ENCODE results near the gene OSBPL9.
"Not testable (repeated sequence)": the region's sequence is repeated elsewhere in the genome, so short reads cannot be mapped to it uniquely, and the experiment has no call there.

The OSBPL9 gene

DNA sequence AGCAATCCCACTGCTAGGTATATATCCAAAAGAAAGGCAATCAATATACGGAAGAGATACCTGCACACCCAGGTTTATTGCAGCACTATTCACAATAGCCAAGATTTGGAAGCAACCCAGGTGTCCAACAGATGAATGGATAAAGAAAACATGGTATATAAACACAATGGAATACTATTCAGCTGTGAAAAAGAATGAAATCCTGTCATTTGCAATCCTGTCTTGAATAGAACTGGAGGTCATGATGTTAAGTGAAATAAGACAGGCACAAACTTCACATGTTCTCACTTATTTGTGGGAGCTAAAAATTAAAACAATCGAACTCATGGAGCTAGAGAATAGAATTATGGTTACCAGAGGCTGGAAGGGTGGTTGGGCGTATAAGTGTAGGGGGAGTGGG is 101.0 kb downstream of the OSBPL9 start:
- no peak for DNase-seq

DNA sequence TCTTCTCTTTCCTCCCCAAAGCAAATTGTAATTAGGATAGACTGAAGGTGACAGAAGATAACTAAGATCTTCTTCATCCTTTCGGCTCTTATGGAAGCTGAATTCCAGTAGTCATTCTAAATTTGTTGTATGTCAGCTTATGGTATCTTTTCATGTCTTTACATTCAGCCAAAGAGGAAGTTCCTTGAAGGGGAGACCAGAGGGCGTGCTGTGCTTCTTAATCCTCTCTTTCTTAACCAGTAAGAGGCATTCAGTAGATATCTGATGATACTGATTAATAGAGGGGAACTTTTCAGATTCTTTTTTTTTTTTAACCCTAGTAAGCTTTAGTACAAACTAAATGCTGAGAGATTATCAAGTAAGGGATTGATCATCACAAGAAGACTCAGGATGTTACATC is 102.3 kb downstream of the OSBPL9 start:
- DNase-seq: no peak

DNA sequence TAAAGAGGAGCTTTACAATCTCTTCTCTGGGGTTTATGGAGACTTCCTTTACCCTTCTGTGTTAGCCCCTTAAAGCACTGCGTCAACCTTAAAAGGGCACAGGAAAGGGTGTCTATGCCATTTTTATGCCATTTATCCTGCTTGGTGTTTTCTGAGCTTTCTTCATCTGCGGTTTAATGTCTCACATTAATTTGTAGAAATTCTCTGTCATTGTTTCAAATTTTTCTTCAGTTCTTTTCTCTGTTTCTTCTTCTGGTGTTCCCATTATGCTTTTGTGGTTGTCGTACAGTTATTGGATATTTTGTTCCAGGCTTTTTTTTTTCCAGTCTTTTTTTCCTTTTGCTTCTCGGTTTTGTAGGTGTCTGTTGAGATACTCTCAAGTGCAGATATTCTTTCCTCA is 107.9 kb downstream of the OSBPL9 start:
- DNase-seq: no peak

DNA sequence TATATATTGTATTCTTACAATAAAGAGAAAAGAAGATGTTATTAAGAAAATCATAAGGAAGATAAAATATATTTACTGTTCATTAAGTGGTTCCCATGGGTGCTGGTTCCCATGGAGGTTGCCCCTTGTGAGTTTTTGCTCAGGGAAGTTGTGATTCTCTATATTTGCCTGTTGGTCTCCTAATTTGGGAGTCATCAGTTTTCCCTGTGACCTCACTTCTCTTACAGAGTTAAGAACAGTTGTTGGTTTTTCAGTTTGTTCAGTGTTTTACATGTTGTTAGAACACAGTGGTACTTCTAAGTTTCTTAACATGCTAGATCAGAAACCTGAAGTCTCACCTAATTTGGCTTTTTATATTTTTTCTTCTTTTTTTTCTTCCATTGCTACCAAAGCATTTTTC is 109.2 kb downstream of the OSBPL9 start:
- DNase-seq: no peak

DNA sequence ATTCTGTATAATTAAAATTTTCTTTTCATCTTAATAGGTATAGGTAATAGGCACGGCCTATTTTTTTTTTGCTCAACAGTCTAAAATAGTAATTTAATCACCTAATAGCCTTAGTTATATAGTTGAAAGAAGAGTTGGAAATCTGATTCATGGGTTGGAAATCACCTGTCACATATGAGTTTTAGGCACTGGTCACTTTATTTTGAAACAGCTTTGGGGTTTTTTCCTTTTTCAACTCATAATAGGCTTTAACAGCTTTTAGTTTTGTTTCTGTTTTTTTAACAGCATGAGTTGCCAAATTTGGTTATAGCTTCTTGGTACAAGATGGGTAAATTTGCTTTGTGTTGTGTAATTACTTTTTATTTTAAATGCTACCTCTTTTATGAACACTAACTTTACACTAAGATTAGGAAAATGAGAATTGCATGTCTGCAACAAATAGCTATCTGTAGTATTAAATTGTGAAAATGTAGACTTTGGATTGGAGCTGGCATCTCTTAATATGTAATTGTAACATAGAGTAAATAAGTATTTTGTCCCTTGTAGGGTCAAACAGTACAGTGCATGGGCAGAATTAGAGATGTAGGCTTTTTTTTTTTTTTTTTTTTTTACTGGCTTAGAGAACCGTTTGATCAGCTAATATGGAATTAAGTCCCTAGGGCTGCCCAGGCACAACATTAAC is 109.8 kb downstream of the OSBPL9 start:
- no peak for DNase-seq

DNA sequence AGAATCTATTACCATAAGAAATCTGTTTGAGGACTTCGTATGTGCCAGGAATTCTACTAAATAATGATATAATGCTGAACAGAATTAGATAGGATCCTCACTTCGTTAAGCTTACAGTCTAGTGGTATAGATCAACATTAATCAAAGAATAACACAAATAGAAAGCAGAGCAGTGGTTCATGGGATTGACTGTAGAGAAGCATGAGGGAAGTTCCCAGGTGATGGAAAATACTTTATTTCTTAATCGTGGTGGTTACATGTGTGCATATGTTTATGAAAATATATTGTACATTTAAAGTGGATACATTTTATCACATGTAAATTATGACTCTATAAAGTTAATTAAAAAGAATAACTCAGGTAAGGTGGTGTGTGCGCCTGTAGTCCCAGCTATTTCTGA is 110.5 kb downstream of the OSBPL9 start:
- no peak for DNase-seq

DNA sequence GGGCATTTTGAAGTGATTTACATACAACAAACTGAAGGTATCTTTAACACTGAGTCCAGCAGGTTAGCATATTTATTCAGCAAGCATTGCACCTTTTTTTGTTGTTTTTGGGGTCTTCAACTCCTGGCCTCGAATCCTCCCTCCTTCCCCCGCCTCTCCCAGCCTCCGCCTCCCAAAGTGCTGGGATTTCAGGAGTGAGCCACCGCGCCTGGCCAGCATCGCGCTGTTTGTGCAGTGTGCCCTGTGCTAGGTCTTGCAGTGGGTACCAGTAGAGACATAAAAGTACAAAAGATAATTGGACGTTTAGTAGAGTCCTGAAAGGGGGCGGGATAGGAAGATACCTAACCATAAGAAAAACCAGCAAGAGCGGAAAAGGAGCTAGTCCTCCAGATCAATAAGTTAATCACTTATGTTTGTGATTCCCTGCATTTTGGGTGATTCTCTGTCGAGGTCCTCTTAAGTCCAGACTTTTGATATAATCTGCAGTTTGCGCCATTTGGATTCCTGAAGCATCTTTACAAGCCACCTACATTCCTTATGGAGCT is 111.8 kb downstream of the OSBPL9 start:
- no peak for DNase-seq

DNA sequence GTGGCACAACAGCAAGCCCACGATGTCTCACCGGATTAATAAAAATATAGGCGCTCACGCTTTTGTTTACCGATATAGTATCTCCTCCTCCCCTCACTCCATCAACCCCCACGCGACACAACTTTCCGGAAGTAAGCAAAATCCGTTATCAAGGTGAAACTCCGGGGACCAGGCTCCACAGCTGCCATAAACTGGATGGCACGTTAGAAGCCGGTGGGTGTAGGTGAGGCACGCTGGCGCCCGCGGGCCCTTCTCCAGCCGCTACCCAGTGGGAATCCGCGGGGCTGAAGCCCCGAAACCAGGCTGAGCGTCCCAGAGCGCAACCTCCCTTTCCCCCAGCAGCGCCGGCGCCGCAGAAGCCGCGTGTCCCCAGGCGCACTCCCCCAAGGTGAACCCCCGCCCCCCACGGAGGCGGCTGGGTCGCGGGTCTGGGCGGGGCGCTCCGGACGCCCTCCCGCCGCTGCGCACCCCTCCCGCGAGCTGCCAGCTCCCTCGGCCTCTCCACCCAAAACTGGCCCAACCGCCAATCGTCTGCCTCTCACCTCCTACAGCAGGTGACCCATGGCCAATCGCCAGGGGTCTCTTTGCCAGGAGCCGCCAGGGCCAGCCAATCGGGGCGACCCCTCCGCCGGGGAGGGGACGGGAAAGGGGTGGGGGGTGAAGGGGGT is 112.4 kb downstream of the OSBPL9 start:
- peak; percentile 90 for DNase-seq

DNA sequence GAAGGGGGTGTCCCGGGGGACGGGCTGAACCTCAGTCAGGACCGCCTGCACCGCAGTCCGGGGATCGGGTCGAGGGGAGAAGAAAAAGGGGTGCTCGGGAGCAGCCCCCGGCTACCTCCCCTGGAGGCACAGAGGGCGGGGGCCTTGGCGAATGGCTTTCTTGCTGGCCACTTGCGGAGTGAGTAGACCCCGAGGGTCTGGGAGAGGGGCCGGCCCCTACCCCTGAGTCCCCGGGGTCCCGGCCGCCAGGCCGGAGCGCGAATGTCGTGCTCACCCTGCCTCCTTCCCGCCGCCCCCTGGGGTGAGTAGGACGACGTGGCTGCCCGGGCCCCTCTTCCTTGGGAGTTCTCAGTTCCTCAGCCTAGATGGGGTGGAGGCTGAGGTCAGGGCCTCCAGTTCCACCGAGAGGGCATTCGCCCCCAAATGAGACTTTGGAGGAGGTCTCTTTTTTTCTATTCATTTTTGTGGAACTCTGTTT is 113.0 kb downstream of the OSBPL9 start:
- DNase-seq: peak; percentile 3

DNA sequence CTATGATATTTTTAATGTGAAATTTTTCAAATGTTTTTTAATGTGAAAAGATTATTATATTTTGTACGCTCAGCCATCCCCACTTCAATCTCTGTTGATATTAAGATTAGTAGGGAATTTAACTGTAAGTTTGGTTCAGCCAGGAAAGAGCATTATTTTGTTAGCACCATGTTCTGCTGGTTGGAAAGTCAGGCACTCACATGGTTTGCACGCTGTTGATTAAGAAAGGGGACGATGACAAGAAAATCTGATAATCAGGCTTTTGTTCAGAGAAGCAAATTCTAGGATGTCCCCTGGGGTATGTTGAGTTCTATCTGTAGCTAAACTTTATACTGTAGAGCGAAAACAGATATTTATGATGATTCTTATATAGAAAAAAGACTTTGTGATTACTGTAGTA is 115.1 kb downstream of the OSBPL9 start:
- DNase-seq: no peak

DNA sequence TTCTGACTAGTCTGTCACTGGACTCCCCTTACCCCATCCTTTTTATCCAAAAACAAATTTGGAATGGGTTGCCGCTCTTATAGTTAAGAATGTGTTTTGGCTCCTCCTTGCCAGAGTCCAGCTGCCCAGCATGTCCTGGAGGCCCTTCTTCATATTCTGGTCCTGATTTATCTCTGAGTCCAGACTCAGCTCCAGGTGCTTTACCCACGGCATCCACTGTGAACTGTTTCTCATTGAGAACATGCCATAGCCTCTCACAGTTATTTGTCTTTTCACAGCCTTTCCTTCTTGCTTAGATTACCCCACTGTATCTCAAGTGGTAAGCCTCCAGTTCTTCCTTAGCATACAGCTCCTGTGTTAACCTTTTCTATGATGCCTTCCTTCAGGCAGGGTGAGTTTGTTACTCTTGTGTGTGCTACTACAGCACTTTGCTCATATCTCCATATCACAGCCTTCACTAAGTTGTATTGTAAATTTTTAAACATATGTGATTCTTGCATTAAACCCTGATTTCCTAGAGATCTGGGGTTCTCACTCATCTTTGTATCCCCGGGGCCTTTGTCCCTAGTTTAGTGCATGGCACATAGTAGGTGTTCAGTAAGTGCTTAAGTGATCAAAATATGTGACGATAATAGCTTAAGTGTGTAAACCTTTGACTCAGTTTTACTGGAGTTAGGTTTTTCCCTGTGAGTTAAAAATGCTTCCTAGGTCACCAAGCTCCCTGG is 116.0 kb downstream of the OSBPL9 start:
- DNase-seq: no peak

DNA sequence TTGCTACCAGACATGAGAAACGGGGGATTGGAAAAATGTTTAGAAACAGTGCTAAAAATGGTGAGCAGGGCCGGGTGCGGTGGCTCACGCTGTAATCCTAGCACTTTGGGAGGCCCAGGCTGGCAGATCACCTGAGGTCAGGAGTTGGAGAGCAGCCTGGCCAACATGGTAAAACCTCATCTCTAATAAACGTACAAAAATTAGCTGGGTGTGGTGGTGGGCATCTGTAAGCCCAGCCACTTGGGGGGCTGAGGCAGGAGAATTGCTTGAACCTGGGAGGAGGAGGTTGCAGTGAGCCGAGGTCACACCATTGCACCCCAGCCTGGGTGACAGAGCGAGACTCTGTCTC is 116.5 kb downstream of the OSBPL9 start:
- DNase-seq: not testable (repeated sequence)

DNA sequence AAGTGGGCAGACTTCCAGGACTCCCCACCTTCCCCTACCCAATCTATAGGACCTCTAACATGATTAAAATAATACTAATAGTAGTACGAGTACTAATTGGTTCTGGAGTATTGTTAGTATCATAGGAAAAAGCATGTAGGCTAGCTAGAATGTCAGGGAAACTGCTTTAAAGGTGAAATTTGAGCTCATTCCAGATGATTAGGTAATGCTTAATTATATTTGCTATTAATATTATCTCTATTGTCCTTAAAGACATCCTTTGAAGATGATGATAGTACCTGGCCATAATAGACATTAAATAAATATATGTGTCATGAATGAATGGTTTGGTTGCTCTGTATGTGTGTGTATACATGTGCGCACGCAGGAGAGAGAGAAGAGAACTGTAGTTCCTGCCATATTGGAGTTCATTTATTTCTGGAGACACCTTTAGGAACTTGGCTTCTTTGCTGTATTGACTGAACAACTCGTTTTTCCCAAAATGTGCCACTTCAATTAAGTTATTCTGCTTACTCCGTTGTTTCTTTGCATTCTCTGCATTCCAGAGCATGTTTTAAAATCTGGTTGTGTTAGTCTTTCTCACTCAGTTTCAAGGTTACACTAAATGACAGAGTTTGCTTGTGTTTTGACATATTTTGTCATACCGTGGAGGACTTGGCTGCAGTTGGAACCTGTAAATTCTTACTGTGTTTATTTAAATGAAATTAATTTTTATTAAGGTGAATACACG is 117.1 kb downstream of the OSBPL9 start:
- DNase-seq: no peak

DNA sequence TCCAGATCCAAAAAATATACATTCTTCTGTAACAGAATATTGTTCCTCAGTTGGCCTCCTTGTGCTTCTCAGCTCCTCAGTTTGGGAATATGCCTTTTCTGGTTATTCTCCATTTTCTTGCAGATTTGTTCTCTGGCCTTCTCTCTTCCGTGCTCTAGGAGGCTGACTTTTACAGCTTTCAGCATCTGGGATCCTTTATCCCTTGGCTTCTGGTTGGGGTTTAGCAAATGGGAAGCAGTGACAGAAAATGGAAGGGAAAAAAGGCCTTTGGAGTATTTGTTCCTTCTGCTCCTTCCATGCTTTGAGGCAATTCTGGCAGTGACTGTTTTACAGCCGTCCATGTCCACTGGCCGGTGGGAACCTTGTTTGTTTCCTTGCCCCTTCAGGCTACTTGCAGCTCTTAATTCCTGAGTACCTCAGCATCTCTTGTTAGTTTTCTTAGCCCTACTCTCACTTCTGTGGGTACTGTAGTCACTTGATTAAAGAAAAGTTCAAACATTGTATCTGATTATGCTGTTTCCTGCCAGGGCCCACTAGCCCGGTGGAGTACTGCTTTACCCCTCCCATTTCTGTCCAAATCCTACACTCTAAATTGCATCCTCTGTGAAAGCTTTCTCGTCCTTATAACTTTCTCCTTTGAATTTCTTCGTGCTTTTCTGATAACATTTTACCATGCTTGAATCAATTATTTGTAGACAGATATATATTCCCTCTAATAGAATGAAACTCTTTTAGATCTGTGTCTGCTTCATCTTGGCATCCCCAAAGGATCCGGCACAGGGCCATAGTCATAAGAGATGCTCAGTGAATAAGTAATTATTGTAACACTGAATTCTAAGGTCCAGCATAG is 118.2 kb downstream of the OSBPL9 start:
- no peak for DNase-seq

DNA sequence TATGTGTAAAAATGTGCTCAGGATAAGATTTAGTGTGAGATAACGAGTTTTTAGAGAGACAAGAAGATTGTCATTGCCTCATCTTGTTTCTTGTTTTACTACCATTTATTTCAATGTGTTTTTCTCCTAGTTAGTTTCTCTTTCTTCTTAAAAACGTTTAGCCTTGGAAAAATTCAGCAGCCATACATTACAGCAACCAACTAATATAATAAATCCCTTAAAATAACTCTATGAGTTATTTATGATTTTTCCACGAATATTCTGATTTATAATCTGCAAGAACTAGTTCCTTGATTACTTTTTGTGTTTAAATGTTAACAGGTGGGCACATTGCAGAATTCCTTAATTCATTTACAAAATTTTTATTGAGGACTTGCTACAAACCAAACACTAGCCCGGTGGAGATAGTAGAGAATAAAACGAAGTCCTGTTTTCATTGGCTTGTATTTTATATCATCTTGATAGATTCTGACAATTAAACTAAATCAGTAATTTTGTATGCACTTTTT is 118.9 kb downstream of the OSBPL9 start:
- no peak for DNase-seq

DNA sequence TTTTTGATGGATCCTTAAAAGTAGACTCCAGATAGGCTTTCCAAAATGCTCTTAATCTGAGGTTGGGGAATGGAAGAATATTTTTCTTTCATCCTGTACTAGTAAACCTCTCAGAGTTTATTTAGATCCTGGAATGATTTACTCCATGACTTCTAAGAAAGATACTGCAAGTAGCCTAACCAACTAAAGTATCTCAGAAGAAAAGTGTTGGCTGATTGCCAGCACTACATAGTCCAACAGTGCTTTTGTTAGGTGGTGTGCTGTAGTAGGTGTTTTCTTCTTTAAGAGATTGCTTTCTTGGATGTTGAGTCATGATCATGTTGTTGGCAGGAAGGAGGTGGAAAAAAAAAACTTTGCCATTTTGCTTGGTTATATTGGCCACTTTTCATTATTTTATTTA is 119.8 kb downstream of the OSBPL9 start:
- DNase-seq: no peak

DNA sequence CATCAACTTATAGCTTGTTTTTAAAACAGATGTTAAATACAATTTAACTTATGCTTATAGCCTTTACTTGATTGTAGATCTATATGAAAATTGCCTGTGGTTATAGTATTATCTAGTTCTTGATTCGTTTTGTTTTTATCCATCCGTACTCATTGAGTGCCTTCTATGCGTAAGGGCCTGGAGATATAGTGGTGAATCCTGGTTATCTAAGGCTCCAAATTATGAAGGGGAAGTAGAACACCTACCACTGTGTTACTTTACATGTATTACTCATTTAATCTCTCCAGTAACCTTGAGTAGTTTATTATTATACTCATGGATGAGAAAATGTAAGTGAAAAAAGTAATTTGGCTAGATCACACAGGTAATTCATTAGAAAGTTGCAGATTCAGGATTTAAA is 121.8 kb downstream of the OSBPL9 start:
- DNase-seq: no peak

DNA sequence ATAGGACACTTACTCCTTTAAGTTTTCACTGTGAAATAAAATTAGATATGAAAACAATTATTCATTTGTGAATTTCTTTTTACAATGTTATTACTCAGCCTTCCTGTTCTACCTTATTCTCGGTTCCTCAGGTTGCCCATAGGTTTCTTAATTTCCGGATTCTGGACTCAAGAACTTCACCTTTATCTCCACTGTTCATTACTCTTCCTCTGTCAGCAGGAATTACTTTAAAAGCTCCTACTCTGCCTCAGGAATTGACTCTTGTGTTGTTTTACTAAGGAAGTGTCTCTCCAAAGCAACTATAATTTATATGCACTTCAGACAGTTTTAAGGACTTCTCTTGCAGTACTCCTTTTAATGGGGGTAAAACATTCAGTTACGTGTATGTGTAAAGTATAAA is 123.8 kb downstream of the OSBPL9 start:
- DNase-seq: no peak

DNA sequence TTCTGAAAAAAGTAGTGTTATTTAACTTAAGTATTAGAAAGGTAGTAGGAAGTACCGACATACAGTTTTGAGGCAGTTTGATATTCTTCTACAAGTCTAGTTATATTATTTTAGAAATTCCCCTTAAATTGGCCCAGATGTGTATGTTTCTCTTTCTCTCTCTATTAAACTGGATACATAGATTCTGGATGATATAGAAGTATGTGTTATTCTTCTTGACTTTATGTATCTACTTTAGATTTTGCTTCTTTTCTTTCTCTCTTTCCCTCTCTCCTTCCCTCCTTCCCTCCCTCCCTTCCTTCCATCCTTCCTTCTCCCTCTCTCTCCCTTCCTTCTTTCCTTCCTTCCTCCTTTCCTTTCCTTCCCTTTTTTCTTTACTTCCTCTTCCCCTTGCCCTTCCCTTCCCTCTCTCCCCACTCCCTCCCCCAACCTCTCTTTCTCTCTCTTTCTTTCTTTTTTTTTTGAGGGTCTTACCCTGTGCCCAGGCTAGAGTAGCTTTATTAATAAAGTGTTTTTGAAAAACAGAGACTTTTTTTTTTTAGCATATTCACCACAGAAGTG is 124.3 kb downstream of the OSBPL9 start:
- DNase-seq: no peak

DNA sequence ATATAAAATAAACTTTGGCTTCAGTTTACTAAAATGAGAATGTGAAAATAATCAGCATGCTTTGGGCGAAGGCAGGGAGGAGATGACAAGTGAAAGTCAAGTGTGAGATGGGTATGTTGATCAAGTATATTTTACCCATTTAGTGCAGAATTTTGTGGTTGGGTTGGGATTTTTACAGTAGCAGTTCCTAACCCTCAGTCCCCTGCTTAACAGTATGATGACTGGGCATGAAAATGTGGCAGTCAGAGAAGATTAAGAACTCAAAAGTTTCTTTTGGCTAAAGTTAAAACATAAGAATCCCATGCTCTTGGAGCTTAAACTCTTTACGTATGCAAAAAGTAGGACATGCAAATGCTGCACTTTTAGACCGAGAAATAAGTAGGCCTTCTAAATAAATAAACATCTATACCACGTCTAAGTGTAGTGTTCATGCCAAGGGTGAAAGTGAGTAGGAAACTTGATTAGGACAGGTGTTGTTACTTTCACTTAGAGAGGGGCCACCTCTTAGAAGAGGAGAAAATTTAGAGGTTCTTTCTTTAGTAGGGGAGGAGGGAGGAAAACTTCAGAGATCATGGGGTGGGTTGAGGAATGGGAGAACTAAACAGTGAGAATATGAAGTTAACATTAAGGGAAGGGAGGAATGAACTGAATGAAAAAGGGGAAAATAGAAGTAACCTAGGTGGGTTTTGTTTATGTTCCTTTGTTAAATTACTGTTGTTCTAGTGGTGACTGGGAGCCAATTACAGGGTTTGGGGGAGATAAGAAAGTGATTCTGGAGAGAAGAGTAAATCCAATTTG is 127.8 kb downstream of the OSBPL9 start:
- no peak for DNase-seq

DNA sequence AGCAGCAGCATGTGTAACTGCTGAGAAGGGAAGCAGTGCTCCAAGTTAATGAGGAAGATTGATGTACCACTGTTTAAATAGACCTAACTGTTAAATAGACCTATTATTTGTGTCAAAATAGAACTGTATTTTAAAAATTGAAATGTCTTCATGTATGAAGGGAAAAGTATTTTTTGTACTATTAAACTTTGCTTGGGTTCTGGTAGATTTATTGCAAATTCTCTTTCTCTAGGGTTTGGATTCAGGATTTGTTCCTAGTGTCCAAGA is 128.3 kb downstream of the OSBPL9 start:
- DNase-seq: no peak

Data from NCI-H526 treated with DMSO at 0.1 percent for 48 hours (cell line).